Gastrocnemius medialis (tissue), 4 donors: ENCODE measurements around the gene TRIM44.

Experiments
- CTCF ChIP-seq, 5 experiments: fragments of 450-650 bp in 3 of 5; fragments of 200-600 bp in 2 of 5; sonication (generic) in 2 of 5; IDR thresholded peaks in 4 of 5; conservative IDR thresholded peaks in 1 of 5; 1 replicate in 4 of 5; 2 replicates in 1 of 5; pipeline ENCODE4 v1.5.1; 2016 to 2019; ENCODE audit warnings: antibody characterized with exemption in 5 of 5, mild to moderate bottlenecking in 3 of 5, moderate library complexity in 3 of 5
- POLR2A ChIP-seq, 2 donors: fragments of 450-650 bp; IDR thresholded peaks; one replicate each; pipeline ENCODE4 v1.6.1; 2017; ENCODE audit warnings: antibody characterized with exemption in 2 of 2, mild to moderate bottlenecking in 2 of 2, moderate library complexity in 2 of 2

- no peak for TF ChIP-seq POLR2A (IDR thresholded peaks at IDR 0.05)
- no peak for TF ChIP-seq CTCF (IDR thresholded peaks at IDR 0.05 in 4 of 5, conservative IDR thresholded peaks at IDR 0.05 in 1 of 5)
Measured at GRCh38 chr11:35763301-35763700, 100.7 kb downstream of the TRIM44 start.
